Tibial artery (tissue), 4 donors: ENCODE data around the gene FAM114A1.

Experiments
- DNase-seq, 2 donors: peaks; one replicate each; pipeline ENCODE4 v3.0.0-alpha.2; 2019
- H3K27ac ChIP-seq, 2 donors: fragments of 200-600 bp; sonication (generic) in 1 of 2; 1 replicate in 1 of 2; 2 replicates in 1 of 2; pipeline ENCODE4 v1.5.1; 2018 to 2019; ENCODE audit warnings: mild to moderate bottlenecking in 1 of 2
- H3K27me3 ChIP-seq, 2 donors: fragments of 200-600 bp; sonication (generic) in 1 of 2; one replicate each; pipeline versions ENCODE4 v1.5.1 to v1.6.0; 2016 to 2019
- H3K36me3 ChIP-seq, 3 donors: fragments of 200-600 bp; sonication (generic) in 2 of 3; one replicate each; pipeline ENCODE4 v1.5.1; 2016 to 2019; ENCODE audit warnings: mild to moderate bottlenecking in 2 of 3
- H3K4me1 ChIP-seq, 4 donors: fragments of 200-600 bp; sonication (generic) in 2 of 4; 1 replicate in 3 of 4; 2 replicates in 1 of 4; pipeline ENCODE4 v1.5.1; 2016 to 2019
- H3K4me3 ChIP-seq, 2 donors: fragments of 200-600 bp; sonication (generic) in 1 of 2; 1 replicate in 1 of 2; 2 replicates in 1 of 2; pipeline ENCODE4 v1.5.1; 2018 to 2019; ENCODE audit warnings: mild to moderate bottlenecking in 2 of 2
- H3K9me3 ChIP-seq, 3 donors: fragments of 200-600 bp; sonication (generic) in 1 of 3; one replicate each; pipeline ENCODE4 v1.5.1; 2016 to 2019
- intact Hi-C: fragments of 100-400 bp; cut with DNase I; formaldehyde crosslinking; loops from one replicate; pipeline ENCODE4 v1.15.0; 2023; ENCODE audit warnings: low total_unique reads
- TF ChIP-seq, protein P1 (sequence below), 2 experiments: fragments of 200-600 bp in 1 of 2; fragments of 450-650 bp in 1 of 2; IDR thresholded peaks; one replicate each; pipeline ENCODE4 v1.5.1; 2017 to 2019; ENCODE audit warnings: antibody characterized with exemption in 2 of 2, mild to moderate bottlenecking in 1 of 2, moderate library complexity in 1 of 2

The FAM114A1 gene

DNA sequence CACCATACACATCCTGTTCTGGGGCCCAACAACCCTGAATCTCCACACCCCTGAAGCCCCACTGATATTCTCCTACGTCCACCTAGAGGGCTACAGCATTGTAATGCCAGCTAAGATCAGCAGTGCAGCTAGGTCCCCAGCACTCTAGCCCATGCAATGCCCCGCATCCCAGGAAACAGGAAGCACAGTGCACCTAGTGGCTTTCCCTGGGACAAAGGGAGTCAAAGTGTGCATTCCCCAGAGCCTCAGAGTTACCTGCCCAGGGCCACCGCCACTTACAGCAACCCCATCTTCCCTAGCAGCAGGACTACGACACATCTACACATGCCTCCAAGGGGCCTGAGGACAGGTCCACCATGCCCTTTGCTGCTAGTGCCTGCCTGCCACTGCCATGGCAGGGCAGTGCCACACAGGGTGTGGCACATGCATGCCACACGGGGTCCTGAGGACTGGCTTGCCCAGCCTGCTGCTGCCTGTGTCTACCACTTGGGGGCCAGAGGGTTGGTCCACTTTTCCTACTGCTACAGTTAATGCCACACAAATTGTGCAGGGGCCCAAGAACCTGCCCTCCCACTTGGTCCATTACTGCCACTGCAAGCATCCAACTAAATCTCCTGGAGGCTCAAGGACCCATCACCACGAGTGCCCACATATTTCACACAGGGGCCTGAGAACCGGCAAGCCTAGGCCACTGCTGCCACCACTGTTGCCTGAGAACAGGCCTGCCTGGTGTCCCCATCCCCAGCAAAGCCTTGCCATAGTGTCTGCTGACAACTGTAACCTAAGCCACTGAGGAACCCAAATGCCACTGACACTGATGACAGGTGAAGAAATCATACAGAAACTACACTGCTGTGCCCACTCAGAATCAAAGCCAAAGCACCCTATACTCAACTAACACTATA lies 34.7 kb upstream of the FAM114A1 start:
- intact Hi-C loops, result no loop called here
- Histone ChIP-seq H3K4me1 (no peaks in the 10 kb centered on the region), H3K27me3 (no peaks in the 10 kb centered on the region), H3K36me3 (no peaks in the 10 kb centered on the region), H3K4me3 (no peak overlapping the region), H3K27ac (no peak overlapping the region), H3K9me3 (peaks cover 0 to 15% (median 0%) of the 10 kb centered on the region in 3 donors)
- TF ChIP-seq, protein P1, sequence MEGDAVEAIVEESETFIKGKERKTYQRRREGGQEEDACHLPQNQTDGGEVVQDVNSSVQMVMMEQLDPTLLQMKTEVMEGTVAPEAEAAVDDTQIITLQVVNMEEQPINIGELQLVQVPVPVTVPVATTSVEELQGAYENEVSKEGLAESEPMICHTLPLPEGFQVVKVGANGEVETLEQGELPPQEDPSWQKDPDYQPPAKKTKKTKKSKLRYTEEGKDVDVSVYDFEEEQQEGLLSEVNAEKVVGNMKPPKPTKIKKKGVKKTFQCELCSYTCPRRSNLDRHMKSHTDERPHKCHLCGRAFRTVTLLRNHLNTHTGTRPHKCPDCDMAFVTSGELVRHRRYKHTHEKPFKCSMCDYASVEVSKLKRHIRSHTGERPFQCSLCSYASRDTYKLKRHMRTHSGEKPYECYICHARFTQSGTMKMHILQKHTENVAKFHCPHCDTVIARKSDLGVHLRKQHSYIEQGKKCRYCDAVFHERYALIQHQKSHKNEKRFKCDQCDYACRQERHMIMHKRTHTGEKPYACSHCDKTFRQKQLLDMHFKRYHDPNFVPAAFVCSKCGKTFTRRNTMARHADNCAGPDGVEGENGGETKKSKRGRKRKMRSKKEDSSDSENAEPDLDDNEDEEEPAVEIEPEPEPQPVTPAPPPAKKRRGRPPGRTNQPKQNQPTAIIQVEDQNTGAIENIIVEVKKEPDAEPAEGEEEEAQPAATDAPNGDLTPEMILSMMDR (IDR thresholded peaks at IDR 0.05), result no peak
- DNase-seq, result no peak

DNA sequence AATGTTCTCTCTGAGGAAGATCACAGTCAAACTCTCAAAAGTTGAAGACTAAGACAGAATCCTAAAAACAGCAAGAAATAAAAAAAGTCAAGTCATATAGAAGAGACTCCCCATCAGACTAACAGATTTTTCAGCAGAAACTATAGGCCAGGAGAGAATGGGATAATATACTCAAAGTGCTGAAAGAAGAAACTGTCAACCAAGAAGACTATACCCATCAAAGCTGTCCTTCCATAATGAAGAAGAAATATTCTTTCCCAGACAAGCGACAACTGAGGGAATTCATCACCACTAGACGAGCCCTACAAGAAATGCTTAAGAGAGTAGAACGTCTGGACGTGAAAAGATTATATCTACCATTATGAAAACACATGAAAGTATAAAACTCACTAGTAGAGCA lies 33.0 kb upstream of the FAM114A1 start:
- Histone ChIP-seq H3K4me1 (no peaks in the 10 kb centered on the region), H3K27me3 (no peaks in the 10 kb centered on the region), H3K4me3 (no peak overlapping the region), H3K9me3 (peaks cover 0 to 15% (median 0%) of the 10 kb centered on the region in 3 donors), H3K27ac (no peak overlapping the region), H3K36me3 (no peaks in the 10 kb centered on the region)
- TF ChIP-seq, protein P1 (IDR thresholded peaks at IDR 0.05), result no peak
- intact Hi-C loops, result no loop called here
- no peak for DNase-seq

DNA sequence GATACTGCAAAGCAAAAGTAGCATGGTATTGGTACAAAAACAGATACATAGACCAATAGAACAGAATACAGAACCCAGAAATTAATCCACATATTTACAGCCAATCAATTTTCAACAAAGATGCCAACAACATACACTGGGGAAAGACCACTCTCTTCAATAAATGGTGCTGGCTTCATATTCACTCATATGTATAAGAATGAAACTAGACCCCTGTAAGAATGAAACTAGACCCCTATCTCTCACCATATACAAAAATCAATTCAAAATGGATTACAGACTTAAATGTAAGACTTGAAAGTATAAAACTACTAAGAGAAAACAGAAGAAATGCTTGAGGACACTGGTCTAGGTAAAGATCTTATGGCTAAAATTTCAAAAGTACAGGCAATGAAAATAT lies 30.3 kb upstream of the FAM114A1 start:
- peaks cover 0 to 15% (median 0%) of the 10 kb centered on the region in 3 donors for H3K9me3 ChIP-seq
- H3K4me3 ChIP-seq, result no peak overlapping the region
- no peaks in the 10 kb centered on the region for H3K36me3 ChIP-seq
- no peaks in the 10 kb centered on the region for H3K27me3 ChIP-seq
- TF ChIP-seq, protein P1 (IDR thresholded peaks at IDR 0.05), result no peak
- no peak for DNase-seq
- H3K4me1 ChIP-seq, result no peaks in the 10 kb centered on the region
- intact Hi-C loops, result no loop called here
- H3K27ac ChIP-seq, result no peak overlapping the region

DNA sequence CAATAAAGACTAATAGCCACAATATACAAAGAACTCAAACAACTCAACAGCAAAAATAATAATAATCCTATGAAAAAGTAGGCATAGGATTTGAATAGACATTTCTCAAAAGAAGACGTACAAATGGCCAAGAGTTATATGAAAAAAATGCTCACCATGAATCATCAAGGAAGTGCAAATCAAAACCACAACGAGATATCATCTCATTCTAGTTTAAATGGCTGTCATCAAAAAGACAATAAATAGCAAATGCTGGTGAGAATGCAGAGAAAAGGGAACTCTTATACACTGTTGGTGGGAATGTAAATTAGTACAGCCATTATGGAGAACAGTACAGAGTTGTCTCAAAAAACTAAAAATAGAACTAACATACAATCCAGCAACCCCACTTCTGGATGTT lies 29.8 kb upstream of the FAM114A1 start:
- Histone ChIP-seq H3K9me3 (peaks cover 0 to 15% (median 0%) of the 10 kb centered on the region in 3 donors), H3K4me1 (no peaks in the 10 kb centered on the region), H3K4me3 (no peak overlapping the region), H3K27ac (no peak overlapping the region), H3K36me3 (no peaks in the 10 kb centered on the region), H3K27me3 (no peaks in the 10 kb centered on the region)
- no peak for DNase-seq
- intact Hi-C loops, result no loop called here
- TF ChIP-seq, protein P1 (IDR thresholded peaks at IDR 0.05), result no peak

DNA sequence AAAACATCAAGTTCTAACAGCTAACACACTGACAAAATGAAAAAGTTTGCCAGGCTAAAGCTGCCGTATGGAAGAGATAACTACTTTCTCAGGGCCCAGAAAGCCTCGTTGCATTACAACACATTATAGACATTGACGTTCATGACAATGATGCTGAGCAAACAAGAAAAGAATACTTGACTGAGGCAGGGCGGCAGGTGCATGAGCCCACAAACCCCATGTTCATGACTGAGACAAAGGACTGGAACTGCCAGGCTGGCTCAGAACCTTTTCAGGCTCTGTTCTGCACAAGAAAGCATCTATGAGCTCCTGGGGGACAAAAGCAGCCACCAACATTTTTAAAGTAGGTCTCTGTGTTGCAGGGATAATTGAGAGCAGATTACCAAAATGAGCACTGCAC lies 24.6 kb upstream of the FAM114A1 start:
- H3K9me3 ChIP-seq, result no peaks in the 10 kb centered on the region
- no peak overlapping the region for H3K27ac ChIP-seq
- no peak overlapping the region for H3K4me3 ChIP-seq
- TF ChIP-seq, protein P1 (IDR thresholded peaks at IDR 0.05), result no peak
- no peak for DNase-seq
- intact Hi-C loops, result no loop called here
- H3K4me1 ChIP-seq, result no peaks in the 10 kb centered on the region
- H3K27me3 ChIP-seq, result no peaks in the 10 kb centered on the region
- H3K36me3 ChIP-seq, result no peaks in the 10 kb centered on the region
